Measurements from ENCODE around the gene GRIK4.
A peak's percentile ranks its signal among the peaks of the same experiment; 100 is the strongest.

Gene GRIK4

DNA sequence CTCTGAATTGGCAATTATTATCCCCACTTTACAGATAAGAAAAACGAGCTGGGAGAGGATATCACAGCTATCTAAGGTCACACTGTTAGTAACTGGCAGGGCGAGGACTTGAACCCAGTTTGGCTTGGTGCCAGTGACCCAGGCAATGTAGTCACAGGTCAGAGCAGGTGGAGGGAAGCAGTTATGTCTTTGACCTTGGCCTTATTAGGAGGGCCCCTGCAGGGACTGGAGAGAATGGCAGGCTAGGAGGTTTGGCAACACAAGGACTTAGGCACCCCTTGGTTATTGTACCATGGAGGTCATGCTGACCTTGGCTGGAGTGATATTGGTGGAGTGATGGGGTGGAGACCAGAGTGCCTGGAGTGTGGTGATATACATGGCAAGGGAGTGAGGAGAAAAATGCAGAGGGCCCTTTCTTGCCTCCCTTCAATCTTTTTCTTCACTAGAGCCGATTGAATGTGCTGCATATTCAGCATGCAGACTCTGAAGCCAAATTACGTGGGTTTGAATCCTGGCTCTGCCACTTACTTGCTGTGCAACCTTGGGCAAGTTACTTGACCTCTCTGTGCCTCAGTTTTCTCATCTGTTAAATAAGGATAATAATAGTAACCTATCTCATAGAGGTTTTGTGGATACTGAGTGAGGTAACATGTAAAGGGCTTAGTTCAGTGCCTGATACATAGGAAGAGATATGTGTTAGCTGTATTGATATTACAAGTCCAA, 419.7 kb downstream of the GRIK4 start:
- DNase-seq, result no peak

DNA sequence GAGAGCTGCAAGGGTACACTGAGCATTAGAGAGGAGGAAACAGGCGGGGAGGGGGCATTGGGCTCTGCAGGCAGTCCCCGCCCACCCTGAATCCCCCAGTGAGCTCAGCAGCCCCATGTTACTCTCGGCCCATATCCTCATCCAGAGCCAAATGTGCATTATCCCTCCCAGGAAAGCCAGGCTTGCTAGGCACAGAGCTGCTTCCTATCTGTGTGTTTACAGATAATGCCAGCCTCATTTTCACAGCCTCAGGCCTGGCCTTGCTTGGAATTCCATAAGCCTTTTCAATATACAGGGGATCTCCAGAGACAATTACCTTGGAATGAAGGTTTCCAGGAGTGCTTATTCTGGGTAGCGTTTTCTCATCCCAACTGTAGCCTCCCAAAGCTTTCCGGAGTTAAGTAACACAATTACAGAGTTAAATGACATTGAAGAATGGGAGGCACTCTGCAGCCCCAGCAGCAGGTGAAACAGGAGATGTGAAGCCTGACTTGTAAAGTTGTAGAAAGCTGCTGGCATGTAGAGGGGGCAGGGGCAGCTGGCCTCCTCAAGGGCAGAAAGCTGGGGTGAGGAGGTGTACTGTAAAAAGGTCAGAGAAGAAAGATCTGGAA, 420.9 kb downstream of the GRIK4 start:
- no peak for DNase-seq

DNA sequence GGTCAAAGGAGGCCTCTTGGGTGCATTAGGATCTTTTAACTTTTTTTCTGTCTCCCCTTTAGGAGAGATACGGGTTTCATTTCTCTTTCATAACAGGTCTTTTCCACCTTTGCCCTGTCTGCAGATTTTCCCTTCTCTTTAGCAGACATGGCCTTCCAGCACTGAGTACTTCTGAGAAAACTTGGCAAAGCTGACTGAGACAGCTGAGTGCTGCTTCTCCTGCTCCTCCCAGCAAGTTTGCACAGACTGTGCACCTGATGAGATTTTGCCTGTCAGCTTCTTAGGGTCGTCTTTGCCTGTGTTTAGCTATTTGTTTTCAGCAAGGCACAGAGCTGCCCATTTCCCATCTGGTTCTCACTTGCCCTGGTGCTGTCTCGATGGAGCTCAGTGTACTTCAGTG, 424.8 kb downstream of the GRIK4 start:
- DNase-seq, result no peak

- no peak for DNase-seq
These were observed 426.0 kb downstream of the GRIK4 start for GRCh38 chr11:120937501-120937900.

DNA sequence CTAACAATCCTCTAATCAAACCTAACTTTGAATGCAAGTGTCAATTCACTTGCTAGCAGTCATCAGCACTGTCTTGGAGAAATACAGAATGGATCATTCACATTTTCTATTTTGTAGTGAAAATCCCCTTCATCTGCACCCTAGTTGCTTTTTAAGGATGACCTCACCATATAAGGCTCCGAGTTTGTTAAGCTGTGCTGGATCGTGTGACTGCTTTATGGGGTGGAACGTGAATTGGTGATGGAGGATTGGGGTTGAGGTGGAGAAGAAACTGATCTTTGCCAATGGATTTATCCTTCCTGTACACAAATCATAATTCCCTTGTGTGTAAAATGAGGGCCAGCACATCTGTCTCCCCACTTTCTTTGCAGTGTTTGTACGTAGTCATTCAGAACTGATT, 426.7 kb downstream of the GRIK4 start:
- DNase-seq, result no peak

- no peak for DNase-seq
These were observed 428.8 kb downstream of the GRIK4 start for GRCh38 chr11:120940160-120940848.

- no peak for DNase-seq
These were observed 429.5 kb downstream of the GRIK4 start for GRCh38 chr11:120941000-120941399.

GRCh38 chr11:120942701-120943100, 431.2 kb downstream of the GRIK4 start:
- DNase-seq, result no peak

DNA sequence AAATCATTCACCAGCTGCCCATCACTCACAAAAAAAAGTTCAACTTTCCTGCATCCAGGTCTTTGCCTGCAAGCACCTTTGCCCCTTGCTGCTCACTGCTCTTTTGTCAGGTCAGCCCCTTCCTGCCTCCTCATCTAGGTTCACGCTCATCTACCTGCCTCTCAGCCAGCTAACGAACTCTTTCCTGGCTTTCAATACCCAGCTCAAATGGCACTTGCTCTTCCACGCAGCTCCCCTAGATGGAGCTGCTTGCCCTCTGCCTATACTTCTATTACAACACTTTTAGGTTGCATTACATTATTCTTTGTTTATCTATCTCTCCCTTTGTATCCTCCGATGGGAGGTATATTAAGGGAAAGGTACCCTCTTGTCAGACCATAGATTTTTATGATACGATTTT, 433.5 kb downstream of the GRIK4 start:
- DNase-seq, result no peak

DNA sequence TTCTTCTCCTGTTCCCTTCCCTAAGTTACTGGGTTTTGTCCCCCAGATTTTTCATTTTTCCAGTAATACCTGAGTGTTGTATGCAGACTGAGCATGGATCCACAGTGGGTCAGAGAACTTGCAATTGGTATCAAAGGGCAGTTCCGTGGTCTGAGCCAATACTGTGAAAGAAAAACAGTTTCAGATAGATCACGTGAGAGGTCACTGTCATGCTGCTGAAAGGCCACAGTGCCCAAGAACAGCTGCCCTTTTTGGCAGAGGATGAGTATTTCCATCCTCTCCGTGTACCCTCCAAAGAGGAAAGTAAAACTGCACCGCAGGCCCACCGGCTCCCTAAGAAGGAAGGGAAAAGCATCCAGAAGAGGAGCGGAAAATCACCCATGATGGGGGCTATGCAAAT, 439.3 kb downstream of the GRIK4 start:
- DNase-seq, result no peak

GRCh38 chr11:120952461-120953434, 441.2 kb downstream of the GRIK4 start:
- peak; percentile 86 for DNase-seq

DNA sequence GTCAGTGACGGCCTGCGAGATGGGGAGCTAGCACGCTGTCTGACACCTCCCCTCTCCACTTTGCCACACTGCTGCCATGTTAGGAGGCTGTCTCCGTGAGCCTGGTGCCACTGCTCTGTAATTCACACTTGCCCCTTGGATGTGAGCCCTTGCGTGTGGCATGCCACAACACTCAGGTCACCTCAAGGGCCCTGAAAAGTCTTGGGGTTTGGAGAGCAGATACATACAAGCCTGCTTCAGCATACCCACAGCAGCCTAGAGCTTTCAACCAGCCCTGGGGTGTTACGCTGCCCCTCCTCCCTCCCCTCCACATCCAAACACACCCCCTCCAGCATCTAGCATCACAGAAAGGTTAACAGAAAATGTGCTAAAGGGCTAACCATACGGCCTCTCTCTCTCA, 442.8 kb downstream of the GRIK4 start:
- no peak for DNase-seq

- DNase-seq, result no peak
These were observed 445.4 kb downstream of the GRIK4 start for GRCh38 chr11:120956710-120957495.

DNA sequence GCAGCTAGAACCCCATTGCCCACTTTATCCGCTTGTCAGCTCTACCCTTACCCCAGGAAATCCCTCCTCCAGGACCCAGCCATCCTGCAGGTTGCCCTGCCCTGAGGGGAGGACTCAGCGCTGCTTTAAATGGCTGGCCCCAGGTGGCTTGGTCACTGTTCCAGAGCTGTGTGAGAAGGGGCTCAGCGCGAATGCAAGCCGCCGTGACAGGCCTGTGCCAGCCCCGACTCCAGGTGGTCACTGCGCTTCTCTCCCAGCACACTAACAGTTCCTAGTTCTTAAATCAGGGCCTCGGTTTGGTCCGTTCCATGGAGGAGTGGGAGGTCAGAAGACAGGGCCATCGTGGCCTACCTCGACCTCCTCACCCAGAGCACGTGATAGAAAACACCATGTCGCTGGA, 446.6 kb downstream of the GRIK4 start:
- DNase-seq, result no peak

- DNase-seq, result no peak
These were observed 447.6 kb downstream of the GRIK4 start for GRCh38 chr11:120959189-120959588.

DNA sequence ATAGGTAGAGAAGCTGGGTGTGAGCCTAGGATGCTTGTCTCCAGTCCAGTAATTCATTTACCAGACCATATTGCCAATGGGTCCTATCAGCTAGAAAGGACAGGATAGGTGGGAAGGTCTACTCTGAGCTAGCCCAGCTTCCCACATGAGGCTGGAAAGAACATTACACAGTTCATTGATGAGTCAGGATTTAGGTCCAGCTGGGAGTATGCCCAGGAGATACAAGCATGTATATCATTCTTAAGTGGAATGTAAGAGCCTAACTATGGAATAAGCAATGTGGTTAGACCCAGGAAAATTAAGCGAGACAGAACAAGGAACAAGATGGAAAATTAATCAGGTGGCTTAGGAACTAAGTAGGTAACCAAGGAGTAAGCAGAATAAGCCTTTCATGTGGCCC, 453.3 kb downstream of the GRIK4 start:
- DNase-seq, result no peak

- DNase-seq, result no peak
These were observed 455.3 kb downstream of the GRIK4 start for GRCh38 chr11:120966840-120967239.

GRCh38 chr11:120969993-120970392, 458.4 kb downstream of the GRIK4 start:
- DNase-seq, result no peak

- no peak for DNase-seq
These were observed 460.3 kb downstream of the GRIK4 start for GRCh38 chr11:120971825-120972224.

GRCh38 chr11:120972621-120973020, 461.1 kb downstream of the GRIK4 start:
- no peak for DNase-seq

DNA sequence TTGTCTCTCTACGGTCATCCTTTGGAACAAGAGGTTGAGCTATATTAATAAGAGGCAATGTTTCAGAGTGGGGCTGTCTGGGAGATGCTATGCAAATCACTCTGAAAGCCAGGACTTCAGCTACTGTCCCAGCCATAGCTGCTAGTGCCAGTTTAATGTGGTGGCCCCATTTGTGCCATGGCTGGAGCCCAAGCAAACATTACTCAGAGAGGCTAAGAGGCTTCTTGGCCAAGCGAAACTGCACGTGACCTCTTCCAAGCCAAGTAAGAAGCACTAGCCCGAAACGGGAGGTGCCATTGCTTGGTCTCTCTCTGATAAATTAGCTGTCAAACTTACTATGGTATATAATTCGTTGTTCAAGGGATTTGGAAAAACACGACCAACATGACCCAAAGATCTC, 462.0 kb downstream of the GRIK4 start:
- DNase-seq, result no peak

DNA sequence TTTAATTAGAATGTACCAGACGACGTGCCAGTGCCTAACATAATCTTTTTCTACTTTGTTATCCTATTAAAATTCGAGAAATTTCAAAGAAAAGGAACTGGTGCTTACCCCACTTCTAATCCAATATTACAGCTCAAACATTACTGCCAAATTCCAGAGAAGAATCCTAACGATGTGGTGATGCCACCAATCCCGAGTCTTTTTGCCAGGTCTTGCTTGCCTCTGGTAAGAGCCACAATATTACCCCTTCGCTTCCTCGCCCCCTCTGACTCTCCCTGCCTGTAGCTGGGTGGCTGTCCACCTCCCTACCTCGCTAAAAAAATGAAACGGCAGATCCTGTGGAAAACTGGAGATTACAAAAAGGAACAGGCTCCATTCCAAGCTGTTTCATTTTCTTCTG, 462.9 kb downstream of the GRIK4 start:
- no peak for DNase-seq
